Measurements from ENCODE around the gene AOAH.

- TF ChIP-seq CTCF (IDR thresholded peaks at IDR 0.05) (no peak), POLR2A (IDR thresholded peaks at IDR 0.05) (no peak)
Observed at GRCh38 chr7:36644625-36645422, 79.5 kb downstream of the AOAH start.

Measured in esophagus squamous epithelium (tissue), 4 donors.